OCI-LY1 (cell line): ENCODE measurements around the gene MED29.

Experiments
- H2AFZ ChIP-seq: fragments of 200-600 bp; sonication (generic), shearing (Covaris generic); 2 replicates; pipeline ENCODE4 v1.6.0; 2014; ENCODE audit warnings: antibody characterized with exemption, mild to moderate bottlenecking, low read length
- H3F3A ChIP-seq: fragments of 200-600 bp; sonication (generic), shearing (Covaris generic); 2 replicates; pipeline ENCODE4 v1.6.0; 2014; ENCODE audit warnings: mild to moderate bottlenecking, antibody characterized with exemption, low read length, moderate library complexity; ENCODE audit not compliant: insufficient read depth
- H3K27ac ChIP-seq: fragments of 200-600 bp; sonication (generic); 2 replicates; pipeline ENCODE4 v1.5.1; 2014; ENCODE audit warnings: low read length, mixed run types, mild to moderate bottlenecking, low read depth; ENCODE audit not compliant: poor library complexity, severe bottlenecking
- H3K27me3 ChIP-seq: fragments of 200-600 bp; sonication (generic); 2 replicates; pipeline ENCODE4 v1.6.0; 2014; ENCODE audit warnings: antibody characterized with exemption, mild to moderate bottlenecking, low read length, moderate library complexity; ENCODE audit not compliant: insufficient read depth
- H3K36me3 ChIP-seq: fragments of 200-600 bp; sonication (generic); 2 replicates; pipeline ENCODE4 v1.6.1; 2014; ENCODE audit warnings: mild to moderate bottlenecking, antibody characterized with exemption, low read length, moderate library complexity, mixed read lengths; ENCODE audit not compliant: insufficient read depth
- H3K4me1 ChIP-seq: fragments of 200-600 bp; sonication (generic); 2 replicates; pipeline ENCODE4 v1.5.1; 2014; ENCODE audit warnings: mild to moderate bottlenecking, low read length, moderate library complexity; ENCODE audit not compliant: insufficient read depth, severe bottlenecking
- H3K4me2 ChIP-seq: fragments of 200-600 bp; sonication (generic), shearing (Covaris generic); 2 replicates; pipeline ENCODE4 v1.6.1; 2014; ENCODE audit warnings: low read length
- H3K4me3 ChIP-seq: fragments of 200-600 bp; sonication (generic); 2 replicates; pipeline ENCODE4 v1.5.1; 2014; ENCODE audit warnings: low read length, low read depth, mild to moderate bottlenecking, mixed read lengths; ENCODE audit not compliant: poor library complexity, severe bottlenecking
- H3K79me2 ChIP-seq: fragments of 200-600 bp; shearing (Covaris generic); 2 replicates; pipeline ENCODE4 v1.6.1; 2016; ENCODE audit warnings: mixed run types, low read length, mixed read lengths; ENCODE audit not compliant: insufficient read depth
- H3K9ac ChIP-seq: fragments of 200-600 bp; sonication (generic), shearing (Covaris generic); 2 replicates; pipeline ENCODE4 v1.6.1; 2014; ENCODE audit warnings: mild to moderate bottlenecking, low read length, mixed read lengths
- H3K9me2 ChIP-seq: fragments of 200-600 bp; sonication (generic), shearing (Covaris generic); 2 replicates; pipeline ENCODE4 v1.6.1; 2014; ENCODE audit warnings: low read depth, mild to moderate bottlenecking, low read length, mixed read lengths
- H3K9me3 ChIP-seq: fragments of 200-600 bp; shearing (Covaris generic); 2 replicates; pipeline ENCODE4 v1.6.1; 2014; ENCODE audit warnings: low read length, mixed read lengths
- H4K20me1 ChIP-seq: fragments of 200-600 bp; sonication (generic), shearing (Covaris generic); 2 replicates; pipeline ENCODE4 v1.6.0; 2016; ENCODE audit warnings: mild to moderate bottlenecking, low read length; ENCODE audit not compliant: insufficient read depth
- CTCF ChIP-seq: fragments of 200-600 bp; sonication (generic), shearing (Covaris generic); IDR thresholded peaks from 2 replicates; pipeline ENCODE4 v1.5.1; 2017; ENCODE audit warnings: mild to moderate bottlenecking, antibody characterized with exemption, low read length, moderate library complexity, mixed read lengths
- EZH2 ChIP-seq: fragments of 200-600 bp; sonication (generic), shearing (Covaris generic); IDR thresholded peaks from 2 replicates; pipeline ENCODE4 v1.8.0; 2017; ENCODE audit warnings: borderline replicate concordance, mixed run types, mild to moderate bottlenecking, antibody characterized with exemption, low read length, moderate library complexity, mixed read lengths

Gene MED29

DNA sequence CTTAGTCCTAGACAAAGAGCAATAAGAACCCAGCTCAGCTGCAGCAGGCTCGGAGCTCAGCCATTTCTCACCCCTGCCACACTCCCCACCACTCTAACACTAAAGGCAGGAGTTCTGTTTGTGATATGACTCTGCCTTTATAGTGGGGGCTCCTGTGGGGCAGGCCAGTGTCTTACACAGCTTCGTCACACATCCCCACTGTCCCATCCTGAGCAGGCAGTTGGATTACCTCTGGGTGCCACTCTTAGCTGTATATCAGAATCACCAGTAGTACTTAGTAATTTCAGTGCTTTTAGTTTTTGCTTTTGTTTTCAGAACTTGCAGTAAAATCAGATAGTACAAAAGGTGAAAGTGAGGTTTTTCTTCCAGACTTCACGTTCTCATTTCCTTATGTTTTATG, 32.2 kb upstream of the MED29 start:
- Histone ChIP-seq H3K4me2 (no peak overlapping the region), H3K4me3 (no peak overlapping the region), H3K9me2 (no peaks in the 10 kb centered on the region), H3K27ac (no peak overlapping the region), H3K9ac (no peak overlapping the region), H4K20me1 (no peaks in the 10 kb centered on the region), H2AFZ (no peak overlapping the region), H3K27me3 (no peaks in the 10 kb centered on the region), H3K9me3 (no peaks in the 10 kb centered on the region), H3K36me3 (peaks cover 85% of the 10 kb centered on the region), H3K79me2 (no peaks in the 10 kb centered on the region), H3K4me1 (peaks cover 16% of the 10 kb centered on the region), H3F3A (no peaks in the 10 kb centered on the region)
- TF ChIP-seq EZH2 (no peak), CTCF (no peak)

- H3K27ac ChIP-seq: no peak overlapping the region
- H3K36me3 ChIP-seq: peaks cover 73% of the 10 kb centered on the region
- H4K20me1 ChIP-seq: no peaks in the 10 kb centered on the region
- H3K27me3 ChIP-seq: no peaks in the 10 kb centered on the region
- H3K4me2 ChIP-seq: no peak overlapping the region
- H3K9me2 ChIP-seq: no peaks in the 10 kb centered on the region
- TF ChIP-seq CTCF: no peak
- no peak for TF ChIP-seq EZH2
- no peak overlapping the region for H3K9ac ChIP-seq
- no peaks in the 10 kb centered on the region for H3F3A ChIP-seq
- peaks cover 20% of the 10 kb centered on the region for H3K4me1 ChIP-seq
- H3K9me3 ChIP-seq: no peaks in the 10 kb centered on the region
- H3K4me3 ChIP-seq: no peak overlapping the region
- no peak overlapping the region for H2AFZ ChIP-seq
- H3K79me2 ChIP-seq: no peaks in the 10 kb centered on the region
Measured at GRCh38 chr19:39360599-39360998, 30.6 kb upstream of the MED29 start.

DNA sequence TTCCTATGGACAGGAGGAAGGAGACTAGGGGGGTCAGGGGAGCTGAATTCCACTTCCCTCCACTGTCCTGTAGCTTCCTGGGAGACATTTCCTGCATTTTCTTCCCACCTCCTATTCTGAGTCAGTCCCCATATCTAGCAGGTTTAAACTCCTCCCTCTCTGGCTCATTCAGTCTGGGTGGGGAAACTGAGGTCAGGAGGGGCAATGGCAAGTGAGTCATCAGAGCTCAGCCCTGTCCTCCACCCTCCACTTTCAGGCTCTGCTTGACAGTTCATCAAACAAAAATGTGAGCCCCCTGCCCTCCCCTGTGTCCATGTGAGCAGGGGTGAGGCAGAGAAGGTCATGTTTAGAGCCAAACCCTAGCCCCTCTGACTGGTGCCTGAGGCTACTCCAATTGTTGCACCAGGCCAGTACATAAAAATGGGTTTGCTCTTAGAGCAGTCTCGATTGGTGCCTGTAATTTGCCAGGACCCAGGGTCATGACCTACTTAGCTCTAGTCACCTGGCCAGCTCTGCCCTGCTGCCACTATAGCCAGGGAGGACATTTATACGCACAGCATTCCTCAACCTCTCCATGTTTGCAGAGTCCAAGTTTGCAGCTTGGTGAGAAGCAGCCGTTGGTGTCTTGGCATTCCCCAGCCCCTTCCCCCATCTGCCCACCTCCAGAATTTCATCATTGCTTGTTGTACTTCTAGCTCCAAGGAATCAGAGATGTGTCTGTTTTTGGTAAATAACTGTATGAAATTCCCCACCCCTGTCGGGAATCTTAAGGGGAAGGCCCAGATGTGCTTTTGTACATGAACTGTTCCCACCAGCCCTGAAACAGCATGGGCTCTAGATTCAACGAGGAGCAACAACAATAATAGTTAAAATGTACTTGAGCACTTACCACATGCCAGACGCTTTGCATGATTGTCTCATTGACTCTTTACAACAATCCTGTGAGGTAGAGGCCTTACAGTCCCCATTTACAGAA, 28.2 kb upstream of the MED29 start:
- H3K27me3 ChIP-seq: no peaks in the 10 kb centered on the region
- H3K27ac ChIP-seq: peak overlapping the region; percentile 83
- H3K4me1 ChIP-seq: peaks cover 20% of the 10 kb centered on the region
- no peak overlapping the region for H2AFZ ChIP-seq
- H3K79me2 ChIP-seq: no peaks in the 10 kb centered on the region
- peaks cover 60% of the 10 kb centered on the region for H3K36me3 ChIP-seq
- no peaks in the 10 kb centered on the region for H3F3A ChIP-seq
- no peaks in the 10 kb centered on the region for H3K9me2 ChIP-seq
- H3K9ac ChIP-seq: peak overlapping the region; percentile 1; the same call in 1 of the 2 replicates
- TF ChIP-seq CTCF (no peak), EZH2 (no peak)
- no peak overlapping the region for H3K4me2 ChIP-seq
- H3K9me3 ChIP-seq: no peaks in the 10 kb centered on the region
- H4K20me1 ChIP-seq: no peaks in the 10 kb centered on the region
- no peak overlapping the region for H3K4me3 ChIP-seq
